ENCODE results near the gene DNMT3B. TPM values are rescaled to one million over a fixed set of nuclear protein-coding genes. Genes with fewer than 3 reads are reported as not detected.

DNMT3B gene
- total RNA-seq, 2 experiments from 2014 or later: 2.9 TPM

DNA sequence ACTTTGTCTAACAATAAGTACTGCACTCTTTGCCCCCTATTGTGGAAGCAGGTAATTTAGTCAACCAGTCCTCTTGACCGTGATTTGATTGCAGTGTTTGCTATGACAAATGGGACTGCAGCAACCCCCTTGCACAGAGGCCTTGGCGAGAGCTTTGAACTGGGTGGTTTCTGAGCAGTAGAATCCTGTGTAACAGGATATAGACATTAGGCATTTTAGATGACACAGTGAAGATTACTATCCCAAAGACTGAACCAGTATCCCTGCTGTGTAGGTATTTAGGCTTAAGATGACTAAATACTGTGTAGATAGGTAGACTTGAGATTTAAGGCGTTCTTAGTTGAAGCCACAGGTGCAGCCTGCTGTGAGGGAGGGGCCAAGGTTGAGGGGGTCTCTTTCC lies 9.9 kb downstream of the DNMT3B start:
- ChIA-PET POLR2A (no interaction called here), CTCF (no interaction called here)
- H3K36me3 Mint-ChIP-seq (ENCODE audit: low read depth): no peaks in the 10 kb centered on the region
- intact Hi-C loops (cut with micrococcal nuclease): no loop called here
- ATAC-seq (no peak), DNase-seq (no peak)
- H3K27ac Mint-ChIP-seq: no peak overlapping the region
- TF ChIP-seq, protein P1, sequence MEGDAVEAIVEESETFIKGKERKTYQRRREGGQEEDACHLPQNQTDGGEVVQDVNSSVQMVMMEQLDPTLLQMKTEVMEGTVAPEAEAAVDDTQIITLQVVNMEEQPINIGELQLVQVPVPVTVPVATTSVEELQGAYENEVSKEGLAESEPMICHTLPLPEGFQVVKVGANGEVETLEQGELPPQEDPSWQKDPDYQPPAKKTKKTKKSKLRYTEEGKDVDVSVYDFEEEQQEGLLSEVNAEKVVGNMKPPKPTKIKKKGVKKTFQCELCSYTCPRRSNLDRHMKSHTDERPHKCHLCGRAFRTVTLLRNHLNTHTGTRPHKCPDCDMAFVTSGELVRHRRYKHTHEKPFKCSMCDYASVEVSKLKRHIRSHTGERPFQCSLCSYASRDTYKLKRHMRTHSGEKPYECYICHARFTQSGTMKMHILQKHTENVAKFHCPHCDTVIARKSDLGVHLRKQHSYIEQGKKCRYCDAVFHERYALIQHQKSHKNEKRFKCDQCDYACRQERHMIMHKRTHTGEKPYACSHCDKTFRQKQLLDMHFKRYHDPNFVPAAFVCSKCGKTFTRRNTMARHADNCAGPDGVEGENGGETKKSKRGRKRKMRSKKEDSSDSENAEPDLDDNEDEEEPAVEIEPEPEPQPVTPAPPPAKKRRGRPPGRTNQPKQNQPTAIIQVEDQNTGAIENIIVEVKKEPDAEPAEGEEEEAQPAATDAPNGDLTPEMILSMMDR (IDR thresholded peaks at IDR 0.05): no peak
- H3K4me1 Mint-ChIP-seq (ENCODE audit: low read depth): peaks cover 41% of the 10 kb centered on the region
- no peaks in the 10 kb centered on the region for H3K27me3 Mint-ChIP-seq
- H3K4me3 Mint-ChIP-seq: no peak overlapping the region
- H3K9me3 Mint-ChIP-seq: no peaks in the 10 kb centered on the region

DNA sequence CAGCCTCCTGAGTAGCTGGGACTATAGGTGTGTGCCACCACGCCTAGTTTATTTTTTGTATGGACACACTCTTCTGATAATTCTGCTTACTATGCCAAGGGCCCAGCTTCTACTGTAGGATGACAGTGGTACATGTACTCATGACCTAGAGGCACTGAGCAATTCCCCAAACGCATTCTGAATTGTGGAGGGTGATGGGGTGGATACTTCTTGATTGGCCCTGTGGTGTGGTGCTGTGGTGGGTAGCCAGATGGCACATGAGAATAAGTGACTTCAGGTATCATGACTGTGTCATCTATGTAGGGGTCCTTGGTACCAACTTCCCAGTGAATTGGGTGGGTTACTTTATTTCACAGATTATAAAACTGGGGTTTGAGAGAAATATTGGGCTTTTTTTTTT lies 11.0 kb downstream of the DNMT3B start:
- CTCF ChIA-PET: interaction anchor here (1.4 kb wide), 1 partner anchor 10 kb away, joined by 3 read pairs; no protein-coding TSS in a partner anchor
- Mint-ChIP-seq H3K36me3 (ENCODE audit: low read depth) (no peaks in the 10 kb centered on the region), H3K27ac (no peak overlapping the region), H3K27me3 (no peaks in the 10 kb centered on the region), H3K4me3 (no peak overlapping the region), H3K9me3 (no peaks in the 10 kb centered on the region), H3K4me1 (ENCODE audit: low read depth) (peaks cover 46% of the 10 kb centered on the region)
- intact Hi-C loops (cut with micrococcal nuclease): no loop called here
- TF ChIP-seq, protein P1 (IDR thresholded peaks at IDR 0.05): no peak
- DNase-seq: no peak
- ATAC-seq: no peak
- POLR2A ChIA-PET: no interaction called here

- H3K4me3 Mint-ChIP-seq: no peak overlapping the region
- CTCF ChIA-PET: interaction anchor here (0.6 to 1.4 kb wide), 3 partner anchors 11 to 19 kb away, joined by 3 read pairs; no protein-coding TSS in a partner anchor
- DNase-seq (no peak), ATAC-seq (no peak)
- no peaks in the 10 kb centered on the region for H3K9me3 Mint-ChIP-seq
- POLR2A ChIA-PET: interaction anchor here (1.1 kb wide), 1 partner anchor 100 kb away, joined by 4 read pairs; the partner anchor contains the start of gene C20orf203
- H3K36me3 Mint-ChIP-seq (ENCODE audit: low read depth): no peaks in the 10 kb centered on the region
- H3K4me1 Mint-ChIP-seq (ENCODE audit: low read depth): peaks cover 46% of the 10 kb centered on the region
- no peak overlapping the region for H3K27ac Mint-ChIP-seq
- intact Hi-C loops (cut with micrococcal nuclease): no loop called here
- TF ChIP-seq, protein P1 (IDR thresholded peaks at IDR 0.05): no peak
- H3K27me3 Mint-ChIP-seq: no peaks in the 10 kb centered on the region
These were observed 11.7 kb downstream of the DNMT3B start for GRCh38 chr20:32773855-32774254.

- POLR2A ChIA-PET: interaction anchor here (1.0 to 2.7 kb wide), 3 partner anchors 13 to 102 kb away, joined by 3 to 12 read pairs (median 3); partner anchors contain the start of genes C20orf203 and DNMT3B
- Mint-ChIP-seq H3K4me3 (no peak overlapping the region), H3K36me3 (ENCODE audit: low read depth) (no peaks in the 10 kb centered on the region), H3K27me3 (no peaks in the 10 kb centered on the region), H3K9me3 (no peaks in the 10 kb centered on the region), H3K4me1 (ENCODE audit: low read depth) (peaks cover 46% of the 10 kb centered on the region), H3K27ac (peak overlapping the region; percentile 63)
- CTCF ChIA-PET: interaction anchor here (1.0 to 7.5 kb wide), 5 partner anchors 8 to 100 kb away, joined by 3 to 356 read pairs (median 9); partner anchors contain the start of genes C20orf203, COMMD7 and DNMT3B
- ATAC-seq (peak; percentile 80), DNase-seq (peak; percentile 67)
- intact Hi-C loops (cut with micrococcal nuclease): no loop called here
- TF ChIP-seq, protein P1 (IDR thresholded peaks at IDR 0.05): no peak
These were observed 13.3 kb downstream of the DNMT3B start for GRCh38 chr20:32775336-32775991.

All from activated CD8-positive, alpha-beta T cell treated with anti-CD3 and anti-CD28 coated beads for 36 hours (primary cell).